Heart right ventricle (tissue), 16 donors: ENCODE measurements around the gene MAF. TPM values are rescaled to one million over a fixed set of nuclear protein-coding genes. Genes with fewer than 3 reads are reported as not detected.

Experiments used
- ATAC-seq, 8 donors: fragments of 200-7000 bp; cut with Tn5 transposase; one replicate each; pipeline ENCODE4 v1.9.1; 2020; ENCODE audit warnings: mild to moderate bottlenecking in 8 of 8, moderate library complexity in 8 of 8, moderate number of reproducible peaks in 1 of 8
- DNase-seq, 2 donors: peaks; one replicate each; pipeline ENCODE4 v3.0.0-alpha.2; 2020
- H3K27ac ChIP-seq, 10 donors: fragments of 200-600 bp; sonication (generic) in 2 of 10; one replicate each; pipeline versions ENCODE4 v1.5.0 to v1.8.0; 2020 to 2022; ENCODE audit warnings: mild to moderate bottlenecking in 3 of 10
- H3K27me3 ChIP-seq, 7 donors: fragments of 200-600 bp; one replicate each; pipeline ENCODE4 v1.8.0; 2021 to 2022; ENCODE audit warnings: mild to moderate bottlenecking in 2 of 7
- H3K36me3 ChIP-seq, 9 donors: fragments of 200-600 bp; sonication (generic) in 1 of 9; one replicate each; pipeline versions ENCODE4 v1.5.0 to v1.8.0; 2020 to 2022; ENCODE audit warnings: mild to moderate bottlenecking in 2 of 9
- H3K4me1 ChIP-seq, 9 donors: fragments of 200-600 bp; sonication (generic) in 1 of 9; one replicate each; pipeline versions ENCODE4 v1.5.0 to v1.8.0; 2020 to 2022; ENCODE audit warnings: mild to moderate bottlenecking in 4 of 9
- H3K4me3 ChIP-seq, 10 donors: fragments of 200-600 bp; sonication (generic) in 2 of 10; one replicate each; pipeline versions ENCODE4 v1.5.0 to v1.8.0; 2020 to 2022; ENCODE audit warnings: mild to moderate bottlenecking in 7 of 10, moderate library complexity in 2 of 10
- H3K9me3 ChIP-seq, 11 donors: fragments of 200-600 bp in 10 of 11; sonication (generic) in 2 of 11; one replicate each; pipeline versions ENCODE4 v1.5.0 to v1.8.0; 2013 to 2022; ENCODE audit warnings: mild to moderate bottlenecking in 2 of 11, control low read depth in 1 of 11, moderate library complexity in 1 of 11
- WGBS, 2 donors: extraction: QIAGEN DNeasy Blood & Tissue Kit; methylation state at CpG; one replicate each; pipeline ENCODE4 v1.1.7; 2013; ENCODE audit warnings: inconsistent platforms in 1 of 2; 5-methylcytosine and 5-hydroxymethylcytosine counted together
- intact Hi-C, 10 donors: fragments of 100-400 bp; cut with DNase I; formaldehyde crosslinking; loops; one replicate each; pipeline versions ENCODE4 v1.11.1 to v1.14.2; 2022
- polyA plus RNA-seq, 2 donors: library from polyadenylated mRNA; stranded (reverse); fragments of 200-250 nt; gene quantifications; one replicate each; pipeline ENCODE4 v1.2.3, GENCODE V29; 2013
- total RNA-seq, 10 donors: library from RNA; stranded (reverse); fragmentation: NEBNext Ultra II Directional in 3 of 10; extraction: Animal tissue kit (Norgen Biotek cat#: 25700) in 3 of 10; gene quantifications; one replicate each; pipeline versions ENCODE4 v1.2.1 to v1.2.4, GENCODE V29; 2021 to 2023
- TF ChIP-seq, protein P1 (sequence below), 9 donors: fragments of 200-600 bp; sonication (generic) in 2 of 9; IDR thresholded peaks; one replicate each; pipeline versions ENCODE4 v1.5.0 to v1.8.0; 2021 to 2022; ENCODE audit warnings: antibody characterized with exemption in 9 of 9, mild to moderate bottlenecking in 5 of 9, moderate library complexity in 1 of 9
- donor health status: Arrhythmogenic right ventricular cardiomyopathy.
- donor health status: ischemic (EF 13 %, LVEDD 7.1; RV severe dilation, severe dysfunction).
- donor health status: healthy with polysubstance abuse.
- donor health status: DM: no; HTN: yes; CAD: no.
- donor health status: DM: no; HTN: no; CAD: no.
- donor health status: ischemic (EF 25% LVEDD 6.9; RV normal size, moderate dysfunction).
- donor health status: ischemic (EF 25% LVEDD 5.7; RV mildly dilated, moderate dysfunction).
- donor health status: healthy.
- donor health status: DM: yes; HTN: yes; CAD: no.
- donor health status: Ischemic cardiomyopathy.
- donor health status: ischemic (EF 35%, LVEDD 5.7; RV mildly dilated, moderate dysfunction).
- donor health status: nonischemic (EF 11% LVEDD 7.7; RV severe dilation, severe dysfunction).
- donor health status: DM: yes; HTN: yes; CAD: no.
- donor health status: PGD.
- donor health status: ischemic (EF 29% LVEDD 5.4; RV normal size, mild dysfunction).
- donor health status: nonischemic (EF 23%, LVEDD 6.1; RV moderate dilation, normal function).

The MAF gene
- total and polyA plus RNA-seq, 12 donors: 2.8 to 40.3 (median 7.7) TPM

DNA sequence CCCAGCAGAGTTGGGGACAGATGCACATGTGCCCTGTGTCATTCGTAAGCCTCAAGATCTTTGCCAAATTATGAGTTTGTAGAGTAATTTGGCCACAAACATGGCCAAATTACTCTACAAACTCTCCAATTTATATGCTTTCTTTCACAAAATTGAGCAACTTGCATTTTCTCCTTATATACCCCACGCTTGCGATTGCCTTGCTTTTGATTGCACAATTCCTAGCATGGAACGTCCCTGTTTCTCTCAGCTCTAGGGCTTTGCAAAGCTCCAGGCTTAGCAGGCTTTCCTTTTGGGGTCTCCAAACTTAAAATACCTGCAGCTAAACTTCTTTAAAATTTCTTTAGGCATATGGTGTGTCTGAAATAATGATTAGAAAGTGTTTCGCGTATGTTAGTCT lies 28.5 kb upstream of the MAF start:
- no peaks in the 10 kb centered on the region for H3K4me1 ChIP-seq
- H3K36me3 ChIP-seq: no peaks in the 10 kb centered on the region
- DNase-seq (no peak), ATAC-seq (no peak)
- peaks cover 0 to 4% (median 0%) of the 10 kb centered on the region in 11 donors for H3K9me3 ChIP-seq
- intact Hi-C loops: no loop called here
- peaks cover 0 to 22% (median 6%) of the 10 kb centered on the region in 7 donors for H3K27me3 ChIP-seq
- H3K27ac ChIP-seq: no peak overlapping the region
- H3K4me3 ChIP-seq: no peak overlapping the region
- TF ChIP-seq, protein P1, sequence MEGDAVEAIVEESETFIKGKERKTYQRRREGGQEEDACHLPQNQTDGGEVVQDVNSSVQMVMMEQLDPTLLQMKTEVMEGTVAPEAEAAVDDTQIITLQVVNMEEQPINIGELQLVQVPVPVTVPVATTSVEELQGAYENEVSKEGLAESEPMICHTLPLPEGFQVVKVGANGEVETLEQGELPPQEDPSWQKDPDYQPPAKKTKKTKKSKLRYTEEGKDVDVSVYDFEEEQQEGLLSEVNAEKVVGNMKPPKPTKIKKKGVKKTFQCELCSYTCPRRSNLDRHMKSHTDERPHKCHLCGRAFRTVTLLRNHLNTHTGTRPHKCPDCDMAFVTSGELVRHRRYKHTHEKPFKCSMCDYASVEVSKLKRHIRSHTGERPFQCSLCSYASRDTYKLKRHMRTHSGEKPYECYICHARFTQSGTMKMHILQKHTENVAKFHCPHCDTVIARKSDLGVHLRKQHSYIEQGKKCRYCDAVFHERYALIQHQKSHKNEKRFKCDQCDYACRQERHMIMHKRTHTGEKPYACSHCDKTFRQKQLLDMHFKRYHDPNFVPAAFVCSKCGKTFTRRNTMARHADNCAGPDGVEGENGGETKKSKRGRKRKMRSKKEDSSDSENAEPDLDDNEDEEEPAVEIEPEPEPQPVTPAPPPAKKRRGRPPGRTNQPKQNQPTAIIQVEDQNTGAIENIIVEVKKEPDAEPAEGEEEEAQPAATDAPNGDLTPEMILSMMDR (IDR thresholded peaks at IDR 0.05): no peak
- WGBS, 2 donors: 91 to 96% methylated on average over 6 of the region's 6 CpGs

DNA sequence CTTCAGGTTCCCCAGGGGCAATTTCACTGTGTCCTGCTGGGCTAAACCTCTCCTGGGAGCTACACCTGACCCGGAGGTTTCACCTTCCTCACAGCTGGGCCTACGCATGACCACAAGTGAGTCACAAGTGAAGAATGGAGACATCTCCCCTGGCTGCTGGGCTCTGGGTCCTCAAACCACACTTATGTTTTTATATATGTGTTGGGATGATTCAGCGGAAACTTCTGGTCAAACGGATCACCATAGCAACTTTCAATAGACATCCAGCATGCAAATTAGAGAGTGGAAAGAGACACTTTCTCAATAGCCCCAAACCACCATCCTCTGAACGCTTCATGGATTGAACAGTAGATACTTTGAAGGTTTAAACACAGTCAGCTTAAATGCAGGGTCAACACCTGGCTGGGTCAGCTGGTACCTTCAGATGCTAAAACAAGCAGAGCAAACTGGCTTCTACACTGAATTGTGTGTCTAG lies 28.0 kb upstream of the MAF start:
- DNase-seq (no peak), ATAC-seq (no peak)
- TF ChIP-seq, protein P1 (IDR thresholded peaks at IDR 0.05): no peak
- Histone ChIP-seq H3K27ac (no peak overlapping the region), H3K36me3 (no peaks in the 10 kb centered on the region), H3K4me1 (no peaks in the 10 kb centered on the region), H3K9me3 (peaks cover 0 to 4% (median 0%) of the 10 kb centered on the region in 11 donors), H3K27me3 (peaks cover 0 to 22% (median 6%) of the 10 kb centered on the region in 7 donors), H3K4me3 (no peak overlapping the region)
- 89% methylated on average over 5 of the region's 5 CpGs for WGBS, 2 donors
- intact Hi-C loops: no loop called here

DNA sequence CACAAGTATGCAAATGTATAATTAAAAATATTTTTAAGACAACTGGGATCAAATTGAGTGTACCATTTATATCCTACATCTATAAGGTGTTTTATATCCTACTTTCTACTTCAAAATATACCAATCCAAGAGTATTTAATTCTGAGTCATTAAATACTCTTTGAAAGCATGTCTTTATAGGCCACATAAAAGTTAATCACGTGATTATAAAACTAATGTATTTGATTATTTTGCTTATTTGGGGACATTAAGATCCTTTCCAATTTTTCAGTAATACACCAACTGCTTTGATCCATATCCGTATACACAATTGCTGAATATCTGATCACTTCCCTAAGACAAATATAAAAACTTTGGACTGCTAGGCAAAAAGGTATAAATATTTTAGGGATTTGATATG lies 26.6 kb upstream of the MAF start:
- no peak overlapping the region for H3K27ac ChIP-seq
- peaks cover 0 to 4% (median 0%) of the 10 kb centered on the region in 11 donors for H3K9me3 ChIP-seq
- peaks cover 0 to 23% (median 9%) of the 10 kb centered on the region in 7 donors for H3K27me3 ChIP-seq
- H3K36me3 ChIP-seq: no peaks in the 10 kb centered on the region
- H3K4me1 ChIP-seq: no peaks in the 10 kb centered on the region
- ATAC-seq (no peak), DNase-seq (no peak)
- intact Hi-C loops: no loop called here
- no peak overlapping the region for H3K4me3 ChIP-seq
- TF ChIP-seq, protein P1 (IDR thresholded peaks at IDR 0.05): no peak
- WGBS, 2 donors: 88 to 97% methylated on average over 2 of the region's 2 CpGs

DNA sequence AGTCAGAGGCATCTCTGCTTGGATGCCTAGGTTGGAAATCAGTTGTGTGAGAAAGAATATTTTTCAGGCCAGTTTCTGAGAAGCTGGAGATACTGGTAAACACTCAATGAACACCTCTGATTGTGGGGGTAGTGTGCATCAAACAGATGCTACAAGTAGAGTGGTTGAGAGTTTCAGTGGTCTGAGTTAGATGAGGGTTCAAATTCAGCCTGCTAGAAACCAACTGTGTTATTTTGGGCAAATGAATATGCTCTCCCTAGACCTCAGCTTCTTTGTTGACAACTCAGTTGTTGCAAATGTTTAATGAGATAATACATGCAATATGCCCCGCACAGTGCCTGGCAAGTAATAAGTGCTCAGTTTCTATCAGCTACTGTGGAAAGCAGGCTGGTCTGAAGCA lies 25.2 kb upstream of the MAF start:
- TF ChIP-seq, protein P1 (IDR thresholded peaks at IDR 0.05): no peak
- H3K27ac ChIP-seq: no peak overlapping the region
- ATAC-seq (no peak), DNase-seq (no peak)
- no peak overlapping the region for H3K4me3 ChIP-seq
- peaks cover 0 to 23% (median 10%) of the 10 kb centered on the region in 7 donors for H3K27me3 ChIP-seq
- WGBS, 2 donors: 90 to 95% methylated on average over 1 of the region's 1 CpG
- H3K4me1 ChIP-seq: no peaks in the 10 kb centered on the region
- H3K9me3 ChIP-seq: peaks cover 0 to 4% (median 0%) of the 10 kb centered on the region in 11 donors
- intact Hi-C loops: no loop called here
- H3K36me3 ChIP-seq: no peaks in the 10 kb centered on the region
